Left lung (tissue), 10 donors: Measurements from ENCODE around the gene PICALM. TPM values are rescaled to one million over a fixed set of nuclear protein-coding genes. Genes with fewer than 3 reads are reported as not detected.

Source experiments
- ATAC-seq: fragments of 200-7000 bp; cut with Tn5 transposase; one replicate; pipeline ENCODE4 v1.9.1; 2020; ENCODE audit warnings: moderate library complexity
- DNase-seq, 4 donors: peaks; one replicate each; pipeline ENCODE4 v3.0.0-alpha.2; 2013 to 2020
- H3K27ac ChIP-seq, 2 donors: fragments of 200-600 bp; sonication (generic) in 1 of 2; one replicate each; pipeline versions ENCODE4 v1.5.0 to v1.8.0; 2020 to 2021
- H3K27me3 ChIP-seq, 2 donors: fragments of 200-600 bp; sonication (generic) in 1 of 2; one replicate each; pipeline versions ENCODE4 v1.5.0 to v1.8.0; 2020 to 2021
- H3K36me3 ChIP-seq, 2 donors: fragments of 200-600 bp; sonication (generic) in 1 of 2; one replicate each; pipeline versions ENCODE4 v1.5.0 to v1.8.0; 2020 to 2021
- H3K4me1 ChIP-seq, 2 donors: fragments of 200-600 bp; one replicate each; pipeline ENCODE4 v1.8.0; 2021
- H3K4me3 ChIP-seq, 2 donors: fragments of 200-600 bp; sonication (generic) in 1 of 2; one replicate each; pipeline versions ENCODE4 v1.5.0 to v1.8.0; 2020 to 2021; ENCODE audit warnings: mild to moderate bottlenecking in 1 of 2
- H3K9me3 ChIP-seq, 2 donors: fragments of 200-600 bp; sonication (generic) in 1 of 2; one replicate each; pipeline versions ENCODE4 v1.5.0 to v1.8.0; 2020 to 2021
- intact Hi-C, 2 donors: fragments of 100-400 bp; cut with DNase I; formaldehyde crosslinking; loops; one replicate each; pipeline versions ENCODE4 v1.11.2 to v1.14.2; 2022
- polyA plus RNA-seq, 6 donors: library from polyadenylated mRNA; unstranded; fragments of 120-200 nt; gene quantifications; one replicate each; pipeline ENCODE4 v1.2.1, GENCODE V29; 2013; ENCODE audit not compliant: insufficient read length in 6 of 6
- total RNA-seq, 2 donors: library from RNA; stranded (reverse); fragmentation: NEBNext Ultra II Directional; extraction: Animal tissue kit (Norgen Biotek cat#: 25700); gene quantifications; one replicate each; pipeline ENCODE4 v1.2.1, GENCODE V29; 2021
- TF ChIP-seq, protein P1 (sequence below), 2 donors: fragments of 200-600 bp; sonication (generic) in 1 of 2; IDR thresholded peaks; one replicate each; pipeline versions ENCODE4 v1.5.0 to v1.8.0; 2021; ENCODE audit warnings: antibody characterized with exemption in 2 of 2
- donor health status: DM: no; HTN: yes; CAD: no.
- donor health status: DM: no; HTN: no; CAD: no.

PICALM gene
- total and polyA plus RNA-seq, 8 donors = 159 to 216 (median 182) TPM

GRCh38 chr11:86064220-86064803 is 4.6 kb downstream of the PICALM start:
- Histone ChIP-seq H3K4me3 (peak overlapping the region in 1 of 2 donors; percentile 88), H3K4me1 (peaks cover 34 to 73% of the 10 kb centered on the region in 2 donors), H3K9me3 (no peaks in the 10 kb centered on the region), H3K27ac (peak overlapping the region in 1 of 2 donors; percentile 98), H3K27me3 (no peaks in the 10 kb centered on the region), H3K36me3 (no peaks in the 10 kb centered on the region)
- ATAC-seq (no peak), DNase-seq (no peak)
- TF ChIP-seq, protein P1, sequence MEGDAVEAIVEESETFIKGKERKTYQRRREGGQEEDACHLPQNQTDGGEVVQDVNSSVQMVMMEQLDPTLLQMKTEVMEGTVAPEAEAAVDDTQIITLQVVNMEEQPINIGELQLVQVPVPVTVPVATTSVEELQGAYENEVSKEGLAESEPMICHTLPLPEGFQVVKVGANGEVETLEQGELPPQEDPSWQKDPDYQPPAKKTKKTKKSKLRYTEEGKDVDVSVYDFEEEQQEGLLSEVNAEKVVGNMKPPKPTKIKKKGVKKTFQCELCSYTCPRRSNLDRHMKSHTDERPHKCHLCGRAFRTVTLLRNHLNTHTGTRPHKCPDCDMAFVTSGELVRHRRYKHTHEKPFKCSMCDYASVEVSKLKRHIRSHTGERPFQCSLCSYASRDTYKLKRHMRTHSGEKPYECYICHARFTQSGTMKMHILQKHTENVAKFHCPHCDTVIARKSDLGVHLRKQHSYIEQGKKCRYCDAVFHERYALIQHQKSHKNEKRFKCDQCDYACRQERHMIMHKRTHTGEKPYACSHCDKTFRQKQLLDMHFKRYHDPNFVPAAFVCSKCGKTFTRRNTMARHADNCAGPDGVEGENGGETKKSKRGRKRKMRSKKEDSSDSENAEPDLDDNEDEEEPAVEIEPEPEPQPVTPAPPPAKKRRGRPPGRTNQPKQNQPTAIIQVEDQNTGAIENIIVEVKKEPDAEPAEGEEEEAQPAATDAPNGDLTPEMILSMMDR (IDR thresholded peaks at IDR 0.05) = no peak
- intact Hi-C loops = no loop called here

DNA sequence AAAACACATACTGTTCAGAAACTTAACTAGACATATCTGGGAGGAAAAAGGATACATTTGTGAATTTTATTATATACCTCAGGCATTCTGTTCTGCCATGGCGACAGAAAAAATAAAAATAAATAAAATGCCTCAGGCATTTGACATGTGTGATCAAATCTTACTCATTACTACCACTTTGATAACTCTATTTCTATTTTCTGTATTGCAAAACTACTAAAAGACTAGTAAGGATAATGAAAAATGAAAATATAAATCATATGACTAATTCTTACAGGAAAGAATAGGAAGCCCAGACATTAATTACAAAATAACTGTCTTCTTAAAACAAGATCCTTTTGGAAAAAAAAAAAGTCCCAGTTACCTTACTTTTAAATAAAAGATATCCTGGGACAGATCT is 5.3 kb downstream of the PICALM start:
- Histone ChIP-seq H3K27ac (peak overlapping the region in 1 of 2 donors; percentile 98), H3K4me3 (peak overlapping the region in 1 of 2 donors; percentile 88), H3K36me3 (no peaks in the 10 kb centered on the region), H3K27me3 (no peaks in the 10 kb centered on the region), H3K9me3 (no peaks in the 10 kb centered on the region), H3K4me1 (peaks cover 37 to 80% of the 10 kb centered on the region in 2 donors)
- ATAC-seq (no peak), DNase-seq (no peak)
- intact Hi-C loops = no loop called here
- TF ChIP-seq, protein P1 (IDR thresholded peaks at IDR 0.05) = no peak

DNA sequence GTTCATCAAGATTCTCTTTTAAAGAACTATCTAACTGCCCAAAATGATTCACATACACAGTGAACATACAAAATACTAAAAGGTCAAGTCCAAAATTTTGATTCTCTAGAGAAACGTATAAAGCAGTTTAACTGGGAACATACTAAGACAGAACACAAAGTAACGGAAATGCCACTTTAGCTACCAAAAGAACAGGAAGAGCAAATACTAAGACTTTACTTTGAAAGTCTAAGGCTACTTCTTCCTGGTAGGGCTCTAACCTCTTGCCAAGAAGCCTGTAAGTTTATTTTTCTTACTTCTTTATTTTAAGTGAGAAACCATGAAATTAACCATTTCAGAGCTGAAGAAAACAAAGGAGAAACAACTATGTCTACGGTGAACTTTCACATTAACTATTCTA is 6.2 kb downstream of the PICALM start:
- TF ChIP-seq, protein P1 (IDR thresholded peaks at IDR 0.05) = no peak
- intact Hi-C loops = no loop called here
- H3K27ac ChIP-seq = peak overlapping the region; percentile 5 to 98
- peak overlapping the region in 1 of 2 donors; percentile 88 for H3K4me3 ChIP-seq
- no peaks in the 10 kb centered on the region for H3K9me3 ChIP-seq
- H3K27me3 ChIP-seq = no peaks in the 10 kb centered on the region
- ATAC-seq (peak; percentile 51), DNase-seq (no peak)
- peaks cover 37 to 88% of the 10 kb centered on the region in 2 donors for H3K4me1 ChIP-seq
- no peaks in the 10 kb centered on the region for H3K36me3 ChIP-seq

- Histone ChIP-seq H3K4me3 (no peak overlapping the region), H3K27me3 (no peaks in the 10 kb centered on the region), H3K36me3 (no peaks in the 10 kb centered on the region), H3K27ac (peak overlapping the region in 1 of 2 donors; percentile 98), H3K9me3 (no peaks in the 10 kb centered on the region), H3K4me1 (peaks cover 37 to 99% of the 10 kb centered on the region in 2 donors)
- intact Hi-C loops = no loop called here
- no peak for ATAC-seq
- TF ChIP-seq, protein P1 (IDR thresholded peaks at IDR 0.05) = no peak
- DNase-seq = no peak
Measured at GRCh38 chr11:86061483-86062205, 7.2 kb downstream of the PICALM start.

DNA sequence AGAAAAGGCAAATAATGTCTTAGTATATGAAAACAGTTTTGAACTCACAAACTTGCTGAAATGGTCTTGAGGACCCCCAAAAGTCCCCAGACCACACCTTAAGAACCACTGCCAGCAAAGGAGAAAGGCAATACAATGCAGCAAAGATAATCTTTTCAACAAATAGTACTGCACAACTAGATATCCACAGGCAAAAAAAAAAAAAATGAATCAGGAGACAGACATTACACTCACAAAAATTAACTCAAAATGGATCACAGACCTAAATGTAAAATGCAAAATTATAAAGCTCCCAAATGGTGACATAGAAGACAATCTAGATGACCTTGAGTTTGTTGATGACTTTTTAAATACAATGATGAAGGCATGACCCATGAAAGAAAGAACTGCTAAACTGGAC is 8.3 kb downstream of the PICALM start:
- intact Hi-C loops = no loop called here
- H3K27me3 ChIP-seq = no peaks in the 10 kb centered on the region
- H3K4me3 ChIP-seq = no peak overlapping the region
- H3K36me3 ChIP-seq = no peaks in the 10 kb centered on the region
- ATAC-seq (no peak), DNase-seq (no peak)
- H3K27ac ChIP-seq = peak overlapping the region in 1 of 2 donors; percentile 16
- TF ChIP-seq, protein P1 (IDR thresholded peaks at IDR 0.05) = no peak
- H3K4me1 ChIP-seq = peaks cover 34 to 99% of the 10 kb centered on the region in 2 donors
- no peaks in the 10 kb centered on the region for H3K9me3 ChIP-seq
